Measurements from ENCODE around the gene ST8SIA5.

DNA sequence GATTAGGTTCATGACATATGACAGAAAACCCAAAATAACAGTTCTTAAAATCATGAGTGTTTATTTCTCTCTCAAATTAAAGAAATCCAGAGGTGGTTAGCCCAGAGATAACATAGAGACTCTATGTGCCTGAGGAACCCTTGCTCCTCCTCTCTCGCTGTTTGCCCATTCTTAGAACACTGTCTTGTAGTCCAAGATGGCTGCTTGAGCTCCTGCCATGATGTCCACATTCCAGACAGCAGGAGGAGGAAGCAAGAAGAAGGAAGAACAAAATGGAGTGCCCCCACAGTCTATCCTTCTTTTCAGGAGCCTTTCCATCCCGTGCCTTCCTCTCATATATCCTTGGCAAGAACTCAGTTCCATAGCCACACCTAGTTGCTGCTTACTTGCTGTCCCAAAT, 13.9 kb upstream of the ST8SIA5 start:
- TF ChIP-seq, protein P1, sequence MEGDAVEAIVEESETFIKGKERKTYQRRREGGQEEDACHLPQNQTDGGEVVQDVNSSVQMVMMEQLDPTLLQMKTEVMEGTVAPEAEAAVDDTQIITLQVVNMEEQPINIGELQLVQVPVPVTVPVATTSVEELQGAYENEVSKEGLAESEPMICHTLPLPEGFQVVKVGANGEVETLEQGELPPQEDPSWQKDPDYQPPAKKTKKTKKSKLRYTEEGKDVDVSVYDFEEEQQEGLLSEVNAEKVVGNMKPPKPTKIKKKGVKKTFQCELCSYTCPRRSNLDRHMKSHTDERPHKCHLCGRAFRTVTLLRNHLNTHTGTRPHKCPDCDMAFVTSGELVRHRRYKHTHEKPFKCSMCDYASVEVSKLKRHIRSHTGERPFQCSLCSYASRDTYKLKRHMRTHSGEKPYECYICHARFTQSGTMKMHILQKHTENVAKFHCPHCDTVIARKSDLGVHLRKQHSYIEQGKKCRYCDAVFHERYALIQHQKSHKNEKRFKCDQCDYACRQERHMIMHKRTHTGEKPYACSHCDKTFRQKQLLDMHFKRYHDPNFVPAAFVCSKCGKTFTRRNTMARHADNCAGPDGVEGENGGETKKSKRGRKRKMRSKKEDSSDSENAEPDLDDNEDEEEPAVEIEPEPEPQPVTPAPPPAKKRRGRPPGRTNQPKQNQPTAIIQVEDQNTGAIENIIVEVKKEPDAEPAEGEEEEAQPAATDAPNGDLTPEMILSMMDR (IDR thresholded peaks at IDR 0.05), result no peak
- TF ChIP-seq POLR2A (IDR thresholded peaks at IDR 0.05), result no peak
